ENCODE measurements around the gene HACD3. TPM values are rescaled to one million over a fixed set of nuclear protein-coding genes. Genes with fewer than 3 reads are reported as not detected.

Gene HACD3
- total RNA-seq, 1 donor = 89.3 TPM

- TF ChIP-seq CTCF (IDR thresholded peaks at IDR 0.05; ENCODE audit: insufficient read depth, low read length) = peak; percentile 94
Measured at GRCh38 chr15:65516997-65517865, 13.0 kb upstream of the HACD3 start, which contains the start of gene DPP8. DPP8 (minus strand) TSS chr15:65517689; CDS start chr15:65512553, 5,136 bp downstream.

DNA sequence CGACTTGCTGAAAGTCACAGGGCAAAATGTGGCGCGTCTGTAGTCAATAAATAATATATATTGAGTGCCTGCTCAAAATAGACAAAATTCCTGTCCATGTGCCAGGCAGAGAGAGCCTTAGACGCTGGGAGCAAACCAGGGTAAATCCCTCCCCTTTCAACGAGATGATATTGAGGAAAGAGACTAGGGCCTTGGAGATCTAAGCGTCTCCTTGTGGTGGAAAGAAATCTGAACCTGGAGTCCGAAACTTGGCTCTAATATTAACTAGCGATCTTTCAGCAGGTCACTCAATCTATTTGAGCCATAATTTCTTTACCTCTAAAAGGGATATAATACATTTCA, 12.4 kb upstream of the HACD3 start:
- TF ChIP-seq CTCF (IDR thresholded peaks at IDR 0.05; ENCODE audit: insufficient read depth, low read length) = no peak
- DNase-seq (ENCODE audit: low read depth) = no peak
- no peak overlapping the region for H3K4me3 ChIP-seq (ENCODE audit: low read depth, low read length)

More at GRCh38 chr15:65516997-65517865, 13.0 kb upstream of the HACD3 start, which contains the start of gene DPP8:
- DNase-seq (ENCODE audit: low read depth) = peak; percentile 93
- peak within 1 kb of the TSS; percentile 80 for H3K4me3 ChIP-seq (ENCODE audit: low read depth, low read length)

GRCh38 chr15:65518633-65519285, 11.5 kb upstream of the HACD3 start:
- no peak for DNase-seq (ENCODE audit: low read depth)

GRCh38 chr15:65521350-65521749, 8.9 kb upstream of the HACD3 start:
- TF ChIP-seq CTCF (IDR thresholded peaks at IDR 0.05; ENCODE audit: insufficient read depth, low read length) = no peak
- no peak for DNase-seq (ENCODE audit: low read depth)
- no peak overlapping the region for H3K4me3 ChIP-seq (ENCODE audit: low read depth, low read length)

More at GRCh38 chr15:65518633-65519285, 11.5 kb upstream of the HACD3 start:
- no peak overlapping the region for H3K4me3 ChIP-seq (ENCODE audit: low read depth, low read length)
- TF ChIP-seq CTCF (IDR thresholded peaks at IDR 0.05; ENCODE audit: insufficient read depth, low read length) = no peak

DNA sequence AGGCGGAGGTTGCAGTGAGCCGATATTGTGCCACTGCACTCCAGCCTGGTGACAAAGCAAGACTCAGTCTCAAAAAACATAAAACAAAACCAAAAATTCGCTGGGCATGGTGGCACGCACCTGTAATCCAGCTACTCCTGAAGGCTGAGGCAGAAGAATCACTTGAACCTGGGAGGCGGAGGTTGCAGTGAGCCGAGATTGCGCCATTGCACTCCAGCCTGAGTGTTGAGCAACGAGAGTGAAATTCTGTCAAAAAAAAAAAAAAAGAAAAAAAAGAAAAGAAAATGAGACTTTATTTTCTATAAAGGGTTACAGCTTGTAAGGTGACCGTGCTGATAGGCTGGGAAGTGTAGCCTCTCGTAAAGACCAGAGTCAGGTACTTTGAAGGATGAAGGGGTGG, 6.0 kb upstream of the HACD3 start:
- DNase-seq (ENCODE audit: low read depth) = no peak
- TF ChIP-seq CTCF (IDR thresholded peaks at IDR 0.05; ENCODE audit: insufficient read depth, low read length) = no peak
- no peak overlapping the region for H3K4me3 ChIP-seq (ENCODE audit: low read depth, low read length)

DNA sequence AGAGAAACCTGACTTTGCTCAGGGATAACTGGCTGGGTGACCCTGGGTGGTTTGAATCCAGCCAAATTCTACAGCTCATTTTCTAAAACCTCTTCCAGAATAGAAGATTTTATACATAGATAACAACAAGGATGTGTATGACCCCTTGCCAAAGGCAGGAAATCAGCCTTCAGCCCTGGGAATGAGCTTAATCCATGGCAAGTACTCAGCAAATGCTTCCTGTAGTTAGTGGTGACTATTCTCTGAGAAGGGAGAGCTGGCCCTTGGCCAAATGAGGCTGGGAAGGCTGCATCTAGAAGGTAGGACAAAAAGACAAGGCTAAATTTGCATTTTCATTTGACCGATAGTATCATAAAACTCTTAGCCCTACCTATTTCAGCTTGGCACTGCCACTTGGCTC, 4.6 kb upstream of the HACD3 start:
- peak; percentile 52 for DNase-seq (ENCODE audit: low read depth)

More for the DNA sequence above, 4.6 kb upstream of the HACD3 start:
- TF ChIP-seq CTCF (IDR thresholded peaks at IDR 0.05; ENCODE audit: insufficient read depth, low read length) = no peak
- no peak overlapping the region for H3K4me3 ChIP-seq (ENCODE audit: low read depth, low read length)

Measured in fibroblast of the aortic adventitia (primary cell).